SK-N-MC (cell line): ENCODE data around the gene PPP6R3.

Source experiments
- EZH2 ChIP-seq: fragments of 200-600 bp; sonication (generic); IDR thresholded peaks from one replicate; pipeline ENCODE4 v1.6.1; 2017; ENCODE audit warnings: antibody characterized with exemption
- FOXP2 ChIP-seq: optimal IDR thresholded peaks from 2 replicates; pipeline ENCODE3; 2011; ENCODE audit warnings: mild to moderate bottlenecking, moderate library complexity; ENCODE audit not compliant: insufficient read depth; ENCODE audit errors: extremely low read length, control extremely low read depth
- POLR2AphosphoS5 ChIP-seq: IDR thresholded peaks from 2 replicates; pipeline ENCODE4 v1.6.1; 2012; ENCODE audit warnings: mild to moderate bottlenecking, low read depth, low read length, borderline replicate concordance

- no peak for TF ChIP-seq POLR2AphosphoS5
- no peak for TF ChIP-seq EZH2
- TF ChIP-seq FOXP2: no peak
These were observed 133.6 kb downstream of the PPP6R3 start for GRCh38 chr11:68594123-68594522.
